ENCODE data around the gene CPA5.
"Not testable (repeated sequence)": the region's sequence is repeated elsewhere in the genome, so short reads cannot be mapped to it uniquely, and the experiment has no call there.

CPA5 gene

DNA sequence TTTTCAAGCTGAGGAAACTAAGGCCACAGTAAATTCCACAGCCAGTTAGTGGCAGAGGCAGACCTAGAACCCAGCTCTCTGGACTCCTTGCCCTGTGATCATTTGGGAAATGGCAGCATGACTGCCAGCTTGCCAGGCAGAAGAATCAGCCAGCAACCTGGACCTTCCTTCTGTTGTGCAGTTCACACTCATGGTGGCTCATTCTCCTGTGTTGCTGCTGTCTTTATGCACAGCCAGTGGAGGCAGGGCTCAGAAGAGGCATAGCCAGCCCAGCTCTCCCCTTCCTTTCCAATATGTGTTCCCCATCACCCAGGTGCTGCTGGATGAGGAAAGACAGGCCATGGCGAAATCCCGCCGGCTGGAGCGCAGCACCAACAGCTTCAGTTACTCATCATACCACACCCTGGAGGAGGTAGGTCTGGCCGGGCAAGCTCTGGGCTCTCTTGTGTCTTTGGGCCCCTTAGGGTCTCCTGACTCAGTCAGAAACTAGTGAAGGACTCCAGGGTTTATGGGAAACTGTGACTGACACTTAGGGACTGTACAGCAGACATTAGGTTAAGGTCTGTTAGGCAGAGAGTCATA, 14.8 kb downstream of the CPA5 start:
- DNase-seq (ENCODE audit: low spot score): no peak

DNA sequence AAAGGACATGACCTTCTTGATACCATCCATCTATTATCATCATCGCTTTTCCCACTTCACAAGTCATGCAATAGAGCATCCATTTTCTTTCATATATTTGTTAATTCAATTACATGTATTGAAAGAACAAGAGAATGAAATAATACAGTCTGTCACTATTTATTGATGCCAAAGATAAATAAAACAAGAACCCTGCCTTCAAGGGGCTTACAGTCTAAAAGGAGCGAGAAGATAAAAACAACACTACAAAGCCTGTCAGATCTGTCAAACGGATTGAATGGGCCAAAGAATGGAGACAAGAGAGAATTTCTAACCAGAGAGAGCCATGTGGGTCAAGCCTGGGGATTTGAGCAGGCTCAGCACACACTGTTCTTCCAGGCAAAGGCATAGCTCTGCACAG, 15.9 kb downstream of the CPA5 start:
- no peak for DNase-seq (ENCODE audit: low spot score)

DNA sequence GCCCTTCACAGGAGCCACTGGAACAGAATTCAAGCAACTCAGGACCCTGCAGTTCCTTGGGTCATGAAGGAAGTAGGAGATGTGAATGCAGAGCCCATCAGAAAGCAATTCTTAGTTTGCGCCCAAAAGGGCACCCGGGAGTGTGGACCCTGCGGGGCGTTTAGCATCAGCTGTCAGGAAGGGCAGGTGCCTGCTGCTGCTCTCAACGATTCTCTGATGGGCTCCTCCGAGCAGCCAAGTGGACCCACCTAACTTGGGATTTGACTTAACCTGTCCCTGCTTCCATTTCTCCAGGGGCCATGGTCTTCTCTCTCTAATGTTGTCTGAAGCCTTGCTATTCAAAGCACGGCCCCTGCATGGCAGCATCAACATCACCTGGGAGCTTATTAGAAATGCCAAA, 17.1 kb downstream of the CPA5 start:
- no peak for DNase-seq (ENCODE audit: low spot score)

DNA sequence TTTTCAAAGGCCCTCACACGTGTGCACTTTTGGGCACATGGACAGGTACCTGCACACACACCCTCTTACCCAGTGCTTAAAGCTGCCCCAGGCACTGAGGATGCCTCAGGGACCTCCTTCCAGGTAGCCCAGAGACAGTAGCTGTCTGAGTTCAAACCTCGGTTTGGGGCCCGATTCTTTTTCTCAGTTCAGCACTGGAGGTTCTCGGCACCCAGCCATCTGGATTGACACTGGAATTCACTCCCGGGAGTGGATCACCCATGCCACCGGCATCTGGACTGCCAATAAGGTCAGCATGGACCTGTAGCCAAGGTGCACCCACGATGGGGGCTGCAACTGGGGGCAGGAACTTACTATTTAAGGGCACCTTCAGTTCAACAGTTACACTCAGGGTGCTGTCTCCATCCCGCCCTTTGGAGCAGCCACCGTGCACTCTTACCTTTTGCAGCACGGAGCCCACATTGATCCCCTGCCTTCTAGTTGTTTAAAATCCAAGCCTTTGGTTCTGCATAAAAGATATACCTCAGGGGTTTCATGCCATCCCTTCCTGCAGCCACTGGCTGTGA, 17.7 kb downstream of the CPA5 start:
- no peak for DNase-seq (ENCODE audit: low spot score)

DNA sequence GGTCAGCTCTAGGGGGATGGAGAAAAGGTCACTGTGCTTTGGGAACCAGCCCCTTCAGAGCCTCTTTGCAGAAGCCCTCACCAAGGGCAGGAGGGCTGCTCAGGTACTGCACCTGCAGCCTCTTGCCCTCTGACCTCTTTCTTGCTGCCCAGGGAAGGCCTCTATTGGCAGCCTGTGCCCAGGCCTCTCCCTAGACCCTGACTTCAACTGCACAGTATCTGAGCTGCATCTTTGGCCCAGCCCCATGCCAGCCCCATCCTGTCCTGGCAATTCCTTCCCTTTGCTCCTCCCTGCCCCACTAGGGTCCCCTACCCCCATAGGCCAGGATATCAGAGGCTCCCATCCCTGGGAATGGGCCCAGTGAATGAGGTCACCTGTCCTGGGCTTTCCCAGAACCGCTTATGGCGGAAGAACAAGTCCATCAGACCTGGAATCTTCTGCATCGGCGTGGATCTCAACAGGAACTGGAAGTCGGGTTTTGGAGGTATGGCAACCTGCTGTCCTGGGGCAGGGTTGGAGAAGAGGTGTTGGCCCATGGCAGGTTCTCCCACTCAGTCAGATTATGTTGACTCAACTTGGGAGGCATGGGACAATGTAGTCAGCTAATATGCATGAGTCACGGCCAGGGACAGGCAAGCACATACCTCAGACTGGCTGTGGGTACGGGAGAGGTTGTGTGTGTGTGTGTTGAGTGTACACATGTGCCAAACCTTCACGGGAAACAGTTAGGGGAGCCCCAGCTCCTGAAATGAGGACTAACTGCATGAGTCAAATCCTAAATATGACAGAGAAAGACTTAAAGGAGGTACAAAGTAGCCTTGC, 18.6 kb downstream of the CPA5 start:
- no peak for DNase-seq (ENCODE audit: low spot score)

DNA sequence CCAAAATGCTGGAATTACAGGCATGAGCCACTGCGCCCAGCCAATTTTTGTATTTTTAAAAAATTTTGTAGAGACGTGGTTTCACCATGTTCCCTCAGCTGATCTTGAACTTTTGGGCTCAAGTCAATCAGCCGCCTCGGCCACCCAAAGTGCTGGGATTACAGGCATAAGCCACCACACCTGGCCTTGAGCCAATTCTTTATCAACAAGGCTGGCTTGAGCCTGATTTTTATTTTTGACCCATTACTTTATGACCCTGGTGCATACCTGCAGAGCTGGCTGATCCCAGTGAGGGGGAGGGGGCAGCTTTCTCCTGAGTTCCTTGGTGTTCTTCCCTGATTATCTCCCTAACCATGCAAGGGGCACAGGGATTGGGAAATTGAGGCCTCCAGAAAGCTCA, 19.8 kb downstream of the CPA5 start:
- no peak for DNase-seq (ENCODE audit: low spot score)

DNA sequence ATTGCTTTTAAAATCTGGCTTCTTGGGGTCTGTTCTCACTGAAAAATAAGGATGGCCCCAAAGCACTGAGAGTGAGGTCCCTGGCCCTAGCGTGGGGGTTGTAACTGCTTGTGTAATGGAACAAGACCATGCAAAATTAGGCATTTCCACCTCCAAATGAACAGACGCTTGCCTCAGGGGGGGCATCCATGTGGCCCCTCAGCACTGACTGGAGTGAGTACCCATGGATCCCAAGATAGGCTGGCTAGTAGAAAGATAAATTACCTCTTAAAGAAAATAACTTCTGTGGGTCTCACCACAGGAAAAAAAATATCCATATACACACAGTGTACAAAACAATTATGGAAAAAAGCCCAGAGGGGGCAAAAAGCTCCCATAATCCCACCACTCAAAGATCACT, 20.5 kb downstream of the CPA5 start:
- DNase-seq (ENCODE audit: low spot score): no peak

DNA sequence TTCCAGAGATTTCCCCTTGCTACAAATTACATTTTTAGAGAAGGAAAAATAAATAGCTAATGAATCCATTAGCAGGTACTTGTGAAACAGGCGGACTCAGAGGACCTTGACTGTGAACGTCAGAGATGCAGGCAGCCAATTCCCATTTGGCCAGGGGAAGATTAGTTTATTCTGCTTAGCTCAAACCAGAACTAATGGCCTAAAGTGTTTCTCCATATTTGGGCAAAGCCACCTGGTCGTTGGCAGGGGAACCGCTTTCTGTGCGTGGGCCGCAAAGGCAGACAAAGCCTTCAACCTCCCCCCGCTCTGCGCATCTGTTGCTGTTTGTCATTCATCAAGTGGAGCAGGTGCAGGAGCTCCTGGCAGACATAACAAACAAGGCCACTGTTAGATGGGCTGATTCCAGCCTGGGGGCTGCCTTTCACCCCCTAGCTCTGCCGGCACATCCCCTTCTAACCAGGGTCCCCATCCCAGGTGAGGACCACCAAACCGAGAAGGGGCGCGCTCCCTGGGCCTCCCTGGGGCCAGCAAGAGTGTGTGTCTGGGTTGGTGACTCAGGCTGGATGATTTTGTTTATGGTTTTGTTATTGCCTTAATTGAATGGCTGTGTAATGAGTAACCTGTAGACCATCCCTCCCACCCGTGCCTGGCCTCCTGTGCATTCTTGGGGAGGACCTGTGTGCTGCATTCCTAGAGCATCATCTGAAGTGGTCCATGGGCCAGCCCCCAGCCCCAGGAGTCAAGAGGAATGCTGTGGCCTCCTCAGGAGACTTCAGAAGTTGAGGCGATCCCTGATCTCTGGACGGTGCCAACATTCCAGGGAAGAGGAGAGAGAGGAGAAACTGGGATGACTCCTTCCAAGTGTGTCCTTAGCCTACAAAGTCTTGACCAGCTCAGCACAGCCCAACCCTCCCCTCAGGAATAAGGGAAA, 21.2 kb downstream of the CPA5 start:
- no peak for DNase-seq (ENCODE audit: low spot score)

DNA sequence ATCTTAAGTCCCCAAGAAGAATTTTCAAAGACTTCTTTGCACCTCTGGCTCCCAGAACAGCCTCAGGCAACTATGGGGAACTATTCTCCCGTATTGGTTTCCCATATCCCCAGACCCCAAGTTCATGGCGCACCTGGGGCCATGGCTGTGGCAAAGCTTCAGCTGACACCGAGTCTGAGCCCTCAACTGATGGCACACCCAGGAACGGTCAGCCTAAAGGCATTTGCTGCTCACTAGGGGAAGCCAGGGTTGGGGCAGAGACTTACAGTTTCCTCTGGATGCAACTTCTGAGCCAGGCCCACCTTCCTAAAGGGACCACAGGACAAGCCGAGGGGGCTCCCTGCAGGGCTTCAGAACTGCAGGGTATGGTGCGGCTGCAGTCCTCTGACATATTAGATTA, 21.9 kb downstream of the CPA5 start:
- DNase-seq (ENCODE audit: low spot score): no peak

DNA sequence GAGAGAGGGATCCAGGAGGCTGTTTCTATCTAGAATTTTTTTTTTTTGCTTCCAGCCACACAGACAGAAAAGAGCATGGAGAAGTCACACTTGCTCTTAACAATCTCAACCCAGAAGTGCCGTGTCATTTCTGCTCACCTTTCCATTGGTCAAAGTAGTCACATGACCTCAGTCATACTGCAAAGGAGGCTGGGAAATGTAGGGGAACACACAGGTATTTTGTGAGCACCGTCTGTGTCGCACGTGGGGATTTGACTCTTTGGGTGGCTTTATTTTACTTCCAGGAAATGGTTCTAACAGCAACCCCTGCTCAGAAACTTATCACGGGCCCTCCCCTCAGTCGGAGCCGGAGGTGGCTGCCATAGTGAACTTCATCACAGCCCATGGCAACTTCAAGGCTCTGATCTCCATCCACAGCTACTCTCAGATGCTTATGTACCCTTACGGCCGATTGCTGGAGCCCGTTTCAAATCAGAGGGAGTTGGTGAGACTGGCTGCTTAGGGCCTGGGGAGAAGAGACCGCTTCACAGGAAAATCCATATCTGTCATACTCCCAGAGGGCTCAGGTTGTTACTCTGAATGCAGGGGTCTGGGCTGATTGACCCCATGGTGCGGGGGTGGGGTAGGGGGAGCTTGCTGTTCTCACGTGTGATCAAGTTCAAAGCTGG, 22.6 kb downstream of the CPA5 start:
- no peak for DNase-seq (ENCODE audit: low spot score)

DNA sequence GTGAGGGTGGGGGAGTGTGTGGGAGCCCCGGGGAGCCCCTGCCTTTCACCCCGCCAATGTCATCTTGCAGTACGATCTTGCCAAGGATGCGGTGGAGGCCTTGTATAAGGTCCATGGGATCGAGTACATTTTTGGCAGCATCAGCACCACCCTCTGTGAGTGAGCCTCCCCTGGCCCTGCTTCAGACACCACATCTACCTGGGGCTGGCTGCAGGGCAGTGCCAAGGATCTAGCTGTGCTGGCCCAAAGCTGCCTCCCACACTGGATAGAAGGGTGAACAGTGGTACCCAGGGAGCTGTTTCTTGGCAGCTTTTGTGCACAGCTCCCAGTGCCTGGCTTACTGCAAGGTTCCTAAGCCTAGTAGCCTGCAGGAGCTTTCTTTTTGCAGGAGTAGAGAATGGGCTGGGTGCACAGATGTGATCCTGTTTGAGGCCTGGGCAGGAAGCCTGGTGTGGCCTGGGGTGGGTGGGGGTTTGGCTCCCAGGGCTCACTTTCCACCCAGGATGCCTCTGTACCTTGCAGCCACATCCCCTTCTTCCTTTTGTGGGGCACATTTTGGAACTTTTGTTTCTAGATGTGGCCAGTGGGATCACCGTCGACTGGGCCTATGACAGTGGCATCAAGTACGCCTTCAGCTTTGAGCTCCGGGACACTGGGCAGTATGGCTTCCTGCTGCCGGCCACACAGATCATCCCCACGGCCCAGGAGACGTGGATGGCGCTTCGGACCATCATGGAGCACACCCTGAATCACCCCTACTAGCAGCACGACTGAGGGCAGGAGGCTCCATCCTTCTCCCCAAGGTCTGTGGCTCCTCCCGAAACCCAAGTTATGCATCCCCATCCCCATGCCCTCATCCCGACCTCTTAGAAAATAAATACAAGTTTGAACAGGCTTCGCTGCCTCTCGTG, 23.5 kb downstream of the CPA5 start:
- no peak for DNase-seq (ENCODE audit: low spot score)

DNA sequence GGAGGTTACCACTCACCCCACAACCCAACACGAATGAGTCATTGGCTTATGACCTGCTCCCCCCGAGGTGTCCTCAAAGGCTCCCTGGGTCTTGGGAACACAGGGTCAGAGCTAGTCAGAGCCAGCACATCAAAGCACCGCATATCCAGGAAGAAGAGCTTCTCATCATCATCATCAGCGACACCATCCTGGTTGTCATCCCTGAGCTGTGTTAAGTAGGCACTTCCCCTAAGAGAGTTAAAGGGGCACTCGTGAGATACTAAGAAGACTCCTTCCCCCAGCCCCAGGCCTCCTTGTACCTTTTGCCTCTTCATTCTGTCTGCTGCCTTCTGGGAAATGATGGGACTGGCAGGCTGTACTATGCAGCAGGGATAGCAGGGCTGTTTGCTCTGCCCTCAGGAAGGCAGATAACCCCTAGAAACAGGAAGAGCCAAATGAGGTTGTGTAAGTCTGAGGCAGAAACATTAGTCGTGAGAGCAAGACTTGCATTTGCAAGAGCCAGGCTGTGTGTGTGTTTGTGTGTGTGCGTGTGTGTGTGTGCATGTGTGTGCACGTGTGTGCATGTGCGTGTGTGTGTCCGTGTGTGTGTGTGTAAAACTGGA, 24.6 kb downstream of the CPA5 start:
- DNase-seq (ENCODE audit: low spot score): no peak

DNA sequence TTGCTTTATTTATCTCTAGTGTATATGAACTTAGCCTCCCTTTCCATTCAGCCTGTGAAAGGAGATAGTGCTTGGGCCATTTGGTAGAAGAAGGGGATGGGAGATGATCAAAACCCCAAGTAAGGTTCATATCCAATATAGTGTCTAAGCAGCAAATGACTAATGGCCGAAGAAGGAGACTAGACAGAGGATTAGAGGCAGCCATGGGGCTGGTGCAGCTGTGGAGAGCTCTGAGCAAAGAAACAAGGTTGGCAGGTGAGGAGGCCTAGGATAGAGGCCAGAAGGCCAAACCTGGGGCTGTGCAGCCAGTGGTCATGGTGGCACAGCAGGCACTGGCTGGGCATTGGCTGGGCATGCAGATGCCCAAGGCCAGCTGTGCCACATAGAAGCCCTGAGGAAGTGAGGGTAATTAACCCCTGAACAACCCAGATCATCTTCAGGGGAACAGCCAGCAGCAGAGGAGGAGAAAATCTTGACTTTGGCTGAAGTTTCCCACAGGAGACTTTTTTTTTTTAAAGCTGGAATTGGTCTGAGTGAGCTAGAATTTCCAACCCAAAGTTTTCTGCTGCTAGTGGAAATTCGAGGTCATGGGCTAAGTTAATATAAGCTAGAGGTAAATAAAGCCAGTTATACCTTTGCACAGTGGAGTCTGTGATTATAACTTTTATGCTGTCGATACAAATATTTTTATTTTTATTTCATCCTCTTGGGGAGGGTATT, 25.4 kb downstream of the CPA5 start:
- no peak for DNase-seq (ENCODE audit: low spot score)

DNA sequence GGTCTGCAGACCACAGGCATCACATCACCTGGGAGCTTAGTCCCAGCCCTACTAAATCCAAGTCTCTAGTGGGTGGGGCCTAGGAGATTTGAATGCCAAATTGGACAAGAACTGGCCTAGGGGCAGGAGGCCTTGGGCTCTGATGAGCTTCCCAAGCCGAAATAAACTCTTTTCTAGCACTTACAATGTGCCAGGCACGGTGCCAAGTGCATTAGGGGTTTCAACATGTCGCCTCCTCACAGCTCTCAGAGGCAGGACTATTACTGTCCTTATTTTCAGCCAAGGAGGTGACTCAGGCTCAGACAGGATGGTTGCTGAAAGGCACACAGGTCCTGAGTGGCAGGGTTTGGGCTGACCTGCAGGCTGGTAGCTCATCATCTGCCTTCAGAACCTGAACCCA, 26.4 kb downstream of the CPA5 start:
- DNase-seq (ENCODE audit: low spot score): no peak

DNA sequence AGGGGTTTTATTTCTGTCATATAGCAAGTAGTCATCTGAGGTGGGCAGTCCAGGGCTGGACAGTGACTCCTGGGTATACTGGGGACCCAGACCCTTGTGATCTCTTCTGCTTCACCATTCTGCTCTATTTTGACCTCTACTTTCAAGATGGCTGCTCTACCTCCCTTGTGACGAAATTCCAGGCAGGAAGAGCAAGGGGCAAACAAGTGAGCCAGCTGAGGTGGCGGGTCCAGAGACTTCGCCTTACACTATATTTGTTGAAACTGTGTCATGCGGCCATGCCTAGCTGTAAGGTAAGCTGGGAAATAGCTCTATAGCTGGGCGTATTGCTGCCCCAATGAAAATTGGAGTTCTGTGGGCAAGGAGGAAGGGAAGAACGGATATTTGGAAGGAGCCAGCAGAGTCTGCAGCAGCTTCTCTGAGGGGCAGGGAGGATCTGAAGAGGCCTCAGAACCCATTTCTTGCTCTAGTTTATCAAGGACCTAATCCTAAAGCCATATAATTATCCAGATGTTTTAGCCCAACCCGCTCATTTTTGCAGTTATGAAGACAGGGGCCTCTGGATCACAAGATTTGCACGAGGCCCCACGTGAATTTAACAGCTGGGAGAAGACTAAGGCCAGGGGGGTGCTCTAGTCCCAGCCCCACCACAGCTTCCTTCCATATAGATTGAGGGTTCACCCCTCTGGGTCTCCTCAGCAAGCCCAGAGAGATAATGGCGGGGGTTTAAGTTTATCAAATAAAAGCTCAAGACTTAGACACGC, 28.0 kb downstream of the CPA5 start:
- no peak for DNase-seq (ENCODE audit: low spot score)

DNA sequence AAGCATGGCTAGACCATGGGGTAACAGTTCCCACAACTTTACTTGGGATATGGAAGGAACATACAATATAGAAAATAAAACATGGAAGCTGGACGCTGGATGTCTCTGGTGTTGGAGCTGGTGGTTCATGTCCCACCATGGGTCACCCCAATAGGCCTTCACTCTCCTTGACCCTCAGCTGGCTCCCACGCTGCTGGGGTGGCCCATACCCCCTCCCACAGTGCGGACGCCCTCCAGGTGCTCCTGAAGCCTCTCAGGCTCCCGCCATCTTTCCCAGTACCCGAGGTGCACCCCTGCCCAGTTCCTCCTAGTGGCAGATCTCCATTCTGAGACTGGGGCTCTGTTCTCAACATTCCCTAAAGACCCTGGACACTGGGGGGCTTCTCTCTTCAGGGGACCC, 29.9 kb downstream of the CPA5 start:
- no peak for DNase-seq (ENCODE audit: low spot score)

DNA sequence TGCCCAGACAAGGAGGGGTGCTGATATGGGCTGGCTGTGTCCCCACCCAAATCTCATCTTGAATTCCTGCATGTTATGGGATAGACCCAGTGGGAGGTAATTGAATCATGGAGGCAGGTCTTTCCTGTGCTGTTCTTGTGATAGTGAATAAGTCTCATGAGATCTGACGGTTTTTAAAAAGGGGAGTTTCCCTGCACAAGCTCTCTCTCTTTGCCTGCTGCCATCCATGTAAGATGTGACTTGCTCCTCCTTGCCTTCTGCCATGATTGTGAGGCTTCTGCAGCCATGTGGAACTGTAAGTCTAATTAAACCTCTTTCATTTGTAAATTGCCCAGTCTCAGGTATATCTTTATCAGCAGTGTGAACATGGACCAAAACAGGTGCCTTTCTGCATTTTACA, 31.8 kb downstream of the CPA5 start:
- DNase-seq (ENCODE audit: low spot score): not testable (repeated sequence)

DNA sequence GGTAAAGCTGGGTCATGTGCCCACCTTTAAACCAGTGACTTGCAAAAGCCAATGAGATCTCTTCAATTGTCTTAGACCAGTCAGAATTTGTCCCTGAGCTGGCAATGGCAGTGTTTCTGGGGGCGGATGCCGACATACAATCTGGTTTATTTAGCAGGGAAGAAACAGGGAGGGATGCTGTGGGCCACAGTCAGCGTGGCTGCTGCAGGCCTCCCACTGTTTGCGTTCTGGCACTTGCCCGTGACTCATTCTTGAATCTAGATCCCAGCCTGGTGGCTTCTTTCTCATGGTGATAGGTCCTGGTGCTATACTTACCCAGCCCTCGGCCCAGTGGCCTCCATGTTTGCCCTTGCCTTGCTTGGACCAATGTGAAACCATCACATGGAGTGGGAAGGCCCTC, 32.6 kb downstream of the CPA5 start:
- no peak for DNase-seq (ENCODE audit: low spot score)

DNA sequence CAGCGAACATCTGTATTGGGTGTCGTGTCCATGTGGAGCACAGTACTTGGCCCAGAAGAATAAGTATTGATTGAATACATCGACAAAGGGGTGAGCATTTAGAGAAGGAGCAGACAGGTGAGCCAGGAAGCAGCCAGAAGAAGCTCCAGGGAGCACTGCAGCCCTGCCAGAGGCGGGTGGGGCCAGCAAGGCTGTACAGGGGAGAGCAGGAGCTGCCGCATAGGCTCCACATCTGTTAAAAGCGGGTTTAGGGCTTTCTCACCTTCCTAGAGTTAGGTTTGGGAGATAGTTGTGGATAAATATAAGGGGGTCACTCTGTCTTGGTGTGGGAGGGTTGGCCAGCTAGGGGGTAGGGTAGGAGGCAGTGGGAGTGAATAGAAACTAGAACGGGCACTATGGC, 34.4 kb downstream of the CPA5 start:
- no peak for DNase-seq (ENCODE audit: low spot score)
